HG03159 (cell line): ENCODE data around the gene TSPAN18.

Experiments used
- ATAC-seq: cut with Tn5 transposase; IDR thresholded peaks from one replicate; pipeline ENCODE4 v1.9.1; 2021; ENCODE audit warnings: mild to moderate bottlenecking, moderate library complexity; ENCODE audit not compliant: unreplicated experiment

The TSPAN18 gene

DNA sequence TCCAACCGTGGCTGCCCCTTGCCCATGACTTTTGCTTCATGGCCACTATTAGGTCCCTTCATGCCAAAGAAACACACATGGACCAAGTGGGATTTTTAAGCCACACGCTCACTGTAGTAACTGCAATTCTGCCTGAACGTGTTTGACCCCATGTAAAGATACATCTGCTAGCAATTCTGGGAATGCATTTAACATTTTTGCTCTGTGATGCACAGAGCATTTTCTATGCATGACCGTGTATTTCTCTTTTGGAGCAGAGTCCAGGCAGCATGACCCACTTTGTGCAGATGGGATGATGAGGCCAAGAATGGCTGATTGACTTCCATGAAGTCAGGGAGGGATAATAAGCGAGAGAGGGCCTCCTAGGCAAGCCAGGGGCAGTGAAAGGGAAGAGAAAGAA is 115.5 kb downstream of the TSPAN18 start:
- ATAC-seq: no peak

DNA sequence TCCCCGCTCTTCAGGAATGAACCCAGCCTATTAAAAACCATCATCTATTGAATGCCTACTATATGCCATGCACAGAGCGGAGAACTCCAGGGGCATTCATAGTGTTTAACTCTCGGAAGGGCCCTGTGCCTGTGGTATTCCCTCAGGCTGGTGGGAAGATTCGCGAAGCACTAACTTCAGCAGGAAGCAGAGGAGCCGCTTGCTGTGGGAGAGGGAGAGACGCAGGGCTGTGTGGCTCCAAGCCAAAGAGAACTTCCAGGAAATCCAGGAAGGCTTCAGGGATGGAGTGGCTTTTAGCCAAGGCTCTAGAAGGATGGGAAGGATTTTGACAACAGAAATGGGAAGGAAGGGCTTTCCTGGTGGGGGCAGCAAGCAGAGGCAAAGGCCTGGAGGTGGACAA is 120.1 kb downstream of the TSPAN18 start:
- ATAC-seq: no peak

DNA sequence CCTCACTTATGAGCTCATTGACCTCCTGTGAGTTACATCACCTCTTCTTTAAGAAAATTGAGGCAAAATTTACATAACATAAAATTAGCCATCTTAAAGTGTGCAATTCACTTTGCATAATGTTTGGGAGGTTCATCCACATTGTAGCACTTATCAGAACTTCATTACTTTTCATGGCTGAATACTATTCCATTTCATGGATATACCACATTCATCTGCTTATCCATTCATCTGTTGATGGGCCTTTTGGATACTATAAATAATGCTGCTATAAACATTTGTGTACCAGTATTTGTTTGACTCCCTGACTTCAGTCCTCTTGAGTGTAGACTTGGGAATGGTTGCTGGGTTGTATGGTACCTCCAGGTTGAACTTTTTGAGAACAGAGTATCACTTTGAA is 120.6 kb downstream of the TSPAN18 start:
- ATAC-seq: no peak

DNA sequence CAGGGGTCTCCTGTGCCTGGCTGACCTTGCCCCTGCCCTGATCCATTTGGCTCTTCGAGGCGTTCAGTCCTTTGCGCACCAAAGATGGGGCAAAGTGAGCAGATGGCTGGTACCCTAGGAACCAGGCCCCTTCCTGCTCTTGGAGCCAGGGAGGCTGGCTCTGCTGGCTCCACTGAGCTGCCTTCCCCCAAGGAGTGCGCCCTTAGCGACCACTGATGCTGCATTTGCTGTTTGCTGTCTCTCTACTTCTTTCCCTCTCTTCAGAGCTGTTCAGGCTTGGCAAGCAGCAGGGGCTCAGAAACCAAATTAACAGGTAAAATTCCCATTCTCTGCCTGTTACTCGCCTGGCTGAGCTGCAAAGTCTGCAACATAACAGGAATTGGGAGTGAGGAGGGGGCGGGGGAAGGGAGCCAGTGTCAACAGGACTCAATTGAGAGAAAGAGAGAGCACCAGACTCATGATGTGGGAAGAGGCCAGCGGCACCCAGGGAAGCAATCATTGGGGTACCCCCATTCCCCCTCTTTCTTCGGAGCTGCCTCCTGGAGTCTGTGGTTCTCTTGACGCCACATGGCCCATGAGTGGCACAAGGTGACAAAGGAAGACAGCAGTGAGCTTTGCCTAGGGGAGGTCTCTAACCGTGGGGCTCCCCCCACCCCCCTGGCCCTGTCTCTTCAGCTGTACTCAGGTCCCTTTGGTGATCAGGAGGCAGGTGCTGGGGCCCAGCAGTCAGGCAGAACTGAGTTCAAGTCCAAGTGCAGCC is 121.6 kb downstream of the TSPAN18 start:
- ATAC-seq: no peak

DNA sequence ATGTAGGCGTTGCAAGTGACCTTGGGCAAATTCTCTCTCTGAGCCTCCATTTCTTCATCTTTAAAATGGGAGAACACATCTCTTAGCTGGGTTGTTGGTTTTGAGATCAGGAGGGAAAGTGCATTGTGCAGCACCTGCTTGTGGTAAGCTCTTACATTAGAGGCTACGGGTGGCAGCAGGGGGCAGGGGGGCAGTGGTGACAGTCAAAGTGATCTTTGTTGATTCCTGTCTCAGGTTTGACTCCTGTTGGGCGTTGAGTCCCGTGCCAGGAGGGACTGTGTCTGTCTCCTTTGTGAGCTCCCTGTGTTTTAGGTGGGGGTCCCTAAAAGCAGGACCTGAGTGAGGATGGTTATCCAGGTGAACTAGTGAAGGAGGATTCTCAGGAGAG is 122.2 kb downstream of the TSPAN18 start:
- ATAC-seq: no peak

DNA sequence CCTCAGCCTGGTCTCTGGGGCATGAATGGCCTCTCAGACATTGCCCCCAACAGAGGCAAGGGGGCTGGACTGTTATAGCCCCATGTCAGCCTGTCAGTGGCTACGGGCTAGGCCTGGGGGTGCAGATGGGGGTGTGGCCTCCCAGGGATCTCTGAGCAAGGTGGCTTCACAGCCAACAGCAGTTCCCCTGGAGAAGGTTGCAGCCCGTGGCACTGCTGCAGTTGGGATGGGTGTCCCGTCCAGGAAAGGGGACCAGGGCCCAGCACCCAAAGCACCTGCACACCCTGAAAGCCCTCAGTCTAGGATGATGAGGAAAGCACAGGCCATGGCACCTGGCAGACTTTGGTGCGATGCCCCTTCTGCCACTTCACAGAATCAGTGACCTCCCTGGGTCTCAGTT is 122.7 kb downstream of the TSPAN18 start:
- ATAC-seq: no peak

DNA sequence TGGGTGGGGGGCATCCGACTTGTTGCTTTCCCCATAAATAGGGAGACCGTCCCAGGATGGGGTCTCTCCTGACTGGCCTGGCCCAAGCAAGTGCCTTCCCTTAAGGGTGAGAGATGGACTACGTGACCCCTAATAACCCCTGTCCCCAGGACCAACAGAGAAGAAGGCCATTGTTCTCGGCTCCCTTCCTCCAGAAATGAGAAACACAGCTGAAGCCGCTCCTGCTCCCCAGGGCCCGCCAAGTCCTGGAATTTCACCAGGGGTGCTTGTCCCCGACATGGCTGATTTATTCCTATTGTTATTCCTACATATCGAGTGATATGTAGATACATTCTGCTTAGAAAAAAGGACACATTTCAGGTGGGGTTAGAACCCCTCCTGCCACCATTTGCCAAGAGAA is 123.2 kb downstream of the TSPAN18 start:
- no peak for ATAC-seq

DNA sequence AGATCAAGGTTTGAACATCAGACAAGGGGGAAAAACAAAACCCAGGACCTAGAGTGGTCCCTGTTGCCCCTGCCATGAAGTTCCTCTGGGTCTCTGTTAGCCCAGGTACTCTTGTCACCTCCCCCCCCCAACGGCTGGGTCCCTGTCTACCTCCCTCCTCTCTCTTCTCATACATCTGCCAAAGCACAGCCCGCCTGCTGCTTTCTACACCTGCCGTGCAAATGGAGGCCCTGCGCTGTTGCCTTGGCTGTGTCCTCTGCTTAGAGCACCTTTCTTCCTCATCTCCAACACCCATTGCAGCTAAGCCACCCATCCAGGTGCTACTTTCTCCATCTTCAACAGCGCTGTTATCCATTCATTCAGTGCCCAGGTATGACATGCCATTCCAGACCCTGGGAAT is 124.7 kb downstream of the TSPAN18 start:
- ATAC-seq: no peak

DNA sequence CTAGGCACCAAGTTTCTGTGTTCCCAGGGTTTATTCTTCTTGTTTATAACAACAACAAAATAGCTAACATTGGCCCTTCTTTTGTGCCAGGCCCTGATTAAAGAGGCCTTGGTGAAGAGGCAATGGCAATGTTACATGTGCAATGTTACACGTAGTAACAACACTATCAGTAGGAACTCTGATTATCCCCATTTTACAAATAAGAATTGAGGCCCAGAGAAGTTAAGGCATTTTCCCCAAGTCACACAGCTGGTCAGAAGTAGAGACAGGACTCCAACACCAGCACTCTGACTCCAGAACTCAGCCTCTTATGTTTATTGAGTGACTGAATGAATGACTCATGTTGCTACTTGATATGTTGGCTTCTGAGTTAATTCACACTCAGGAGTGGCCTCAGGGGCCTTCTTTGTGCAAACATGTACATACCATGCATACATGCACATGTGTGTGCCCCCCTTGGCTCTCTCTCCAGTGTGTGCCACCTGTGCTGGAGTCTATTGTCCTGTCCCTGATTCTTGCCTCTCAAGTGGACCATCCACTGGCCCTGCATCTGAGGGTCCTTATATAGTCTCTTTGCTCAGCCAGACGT is 125.5 kb downstream of the TSPAN18 start:
- no peak for ATAC-seq

DNA sequence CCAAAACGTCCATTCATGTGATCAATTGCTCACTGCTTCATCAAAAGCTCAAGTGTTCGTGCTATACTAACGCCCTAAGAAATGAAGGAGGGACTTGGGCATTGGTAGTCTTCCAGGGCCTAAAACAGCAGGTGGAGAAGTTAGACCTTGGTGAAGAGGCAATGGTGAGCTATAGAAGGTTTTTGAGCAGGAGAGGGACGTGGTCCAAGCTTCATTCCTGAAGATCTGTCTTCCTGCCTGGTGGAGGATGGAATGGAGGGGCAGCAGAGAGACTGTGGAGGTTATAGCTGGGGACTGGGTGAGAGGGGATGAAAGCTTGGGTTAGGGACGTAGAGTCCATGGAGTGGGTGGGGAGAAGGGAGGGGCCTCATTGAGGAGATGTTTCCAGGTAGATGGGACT is 126.2 kb downstream of the TSPAN18 start:
- no peak for ATAC-seq

DNA sequence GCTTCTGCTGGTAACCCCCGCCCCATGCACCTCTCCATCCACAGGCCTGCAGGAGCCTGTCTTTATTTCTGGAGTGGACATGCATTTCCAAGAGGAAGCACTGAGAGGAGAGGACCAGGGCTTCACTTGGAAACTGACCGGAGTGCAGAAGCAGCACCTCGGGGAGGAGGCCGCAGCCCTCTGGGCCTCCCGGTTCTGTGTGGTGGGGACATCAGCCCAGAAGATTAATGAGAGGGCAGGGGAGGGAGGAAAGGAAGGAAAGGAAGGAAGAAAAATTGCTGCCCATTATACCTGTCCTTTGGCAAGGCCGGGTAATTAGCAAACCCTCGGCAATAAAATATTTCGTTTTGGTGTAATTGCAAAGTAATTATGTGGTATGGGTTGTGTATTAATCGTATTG is 126.9 kb downstream of the TSPAN18 start:
- ATAC-seq: no peak

DNA sequence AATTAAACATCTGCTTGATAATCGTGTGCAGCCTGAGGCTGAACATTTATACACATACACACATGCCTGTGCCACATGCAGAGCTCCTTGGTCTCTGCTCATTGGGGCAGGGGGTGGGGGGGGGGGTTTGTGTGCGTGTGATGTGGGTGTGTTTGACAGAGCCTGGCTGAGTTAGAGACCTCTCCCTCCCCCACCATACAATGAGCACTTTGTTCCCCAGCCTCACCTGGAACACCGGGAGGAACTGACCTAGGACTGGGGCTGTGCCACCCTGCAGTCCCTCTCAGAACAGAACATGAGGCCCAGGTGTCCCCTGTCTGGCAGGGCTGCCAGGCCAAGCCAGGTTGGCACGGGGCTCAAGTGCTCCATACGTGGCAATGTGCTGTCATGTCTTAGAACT is 127.3 kb downstream of the TSPAN18 start:
- no peak for ATAC-seq

DNA sequence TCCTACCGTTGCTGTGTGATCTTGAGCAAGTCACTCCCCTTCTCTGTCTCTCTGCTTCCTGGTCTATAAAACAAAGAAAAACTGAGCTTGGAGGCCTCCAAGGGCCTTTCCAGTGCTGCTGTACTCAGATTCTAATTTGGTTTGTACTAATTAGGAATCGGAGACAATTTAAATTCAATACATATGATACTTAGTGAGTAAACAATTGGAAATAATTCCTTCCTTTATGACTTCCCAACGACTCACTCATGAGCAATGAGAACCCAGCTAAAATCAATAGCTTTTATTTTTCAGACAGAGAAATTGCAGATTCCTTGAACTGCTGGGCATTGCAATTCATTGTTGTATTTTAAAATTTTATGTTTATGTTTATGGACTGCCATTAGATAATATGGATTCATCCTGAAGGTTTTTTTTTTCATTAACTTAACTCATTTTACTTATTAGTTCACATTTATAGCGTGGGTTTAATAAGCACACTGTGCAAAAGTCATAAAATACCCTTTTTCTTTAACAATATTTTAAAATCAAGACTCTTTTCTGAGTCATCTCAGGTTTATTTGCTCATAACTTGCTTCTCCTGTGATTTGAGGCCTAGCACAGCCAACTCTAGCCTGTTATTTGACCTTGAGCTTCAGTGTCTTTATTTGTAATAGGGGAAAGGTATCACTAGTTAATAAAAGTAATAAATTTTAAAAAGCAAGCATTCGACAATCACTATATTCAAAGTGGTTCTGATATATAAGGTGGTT is 128.2 kb downstream of the TSPAN18 start:
- ATAC-seq: no peak

DNA sequence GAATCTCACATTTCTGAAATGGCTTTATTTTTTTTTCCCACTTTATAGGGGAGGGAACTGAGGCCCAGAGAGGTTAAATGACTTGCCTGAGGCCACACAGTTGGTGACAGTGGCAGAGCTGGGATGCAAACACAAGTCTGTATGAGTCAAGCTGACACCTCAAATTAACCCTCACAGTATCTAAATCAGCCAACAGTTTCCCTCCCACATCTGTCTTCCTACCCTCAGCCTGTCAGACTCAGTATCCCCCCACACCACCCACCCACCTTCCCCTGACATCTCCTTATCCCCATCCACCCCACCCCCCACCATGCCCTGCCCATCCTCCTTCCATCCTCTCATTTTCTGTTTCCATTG is 128.7 kb downstream of the TSPAN18 start:
- no peak for ATAC-seq

DNA sequence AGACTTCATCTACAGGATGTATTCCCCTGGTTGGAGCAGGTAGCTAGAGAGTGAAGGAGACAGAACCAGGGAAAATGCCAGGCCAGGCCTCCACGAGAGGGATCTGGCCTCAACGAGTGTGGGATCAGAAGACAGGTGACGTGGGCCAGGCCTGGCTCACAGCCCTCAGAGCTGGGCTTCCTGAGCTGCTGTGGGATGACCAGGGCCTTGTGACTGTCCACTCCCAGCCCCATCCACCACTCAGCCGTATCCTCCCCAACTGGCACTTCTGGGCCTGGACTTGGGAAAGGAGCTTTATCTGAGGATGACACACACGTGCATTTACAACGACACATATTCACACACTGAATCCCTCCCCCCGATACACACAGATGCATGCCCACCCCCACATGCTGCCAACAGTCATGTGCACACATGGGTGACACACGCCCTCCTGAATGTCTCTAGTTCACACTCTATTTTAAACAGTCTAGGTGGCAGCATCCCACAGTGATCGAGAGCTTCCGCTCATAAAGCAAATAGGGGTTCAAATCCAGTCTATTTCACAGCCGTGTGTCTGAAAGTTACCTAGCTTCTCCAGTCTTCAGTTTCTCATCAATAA is 130.8 kb downstream of the TSPAN18 start:
- ATAC-seq: no peak

DNA sequence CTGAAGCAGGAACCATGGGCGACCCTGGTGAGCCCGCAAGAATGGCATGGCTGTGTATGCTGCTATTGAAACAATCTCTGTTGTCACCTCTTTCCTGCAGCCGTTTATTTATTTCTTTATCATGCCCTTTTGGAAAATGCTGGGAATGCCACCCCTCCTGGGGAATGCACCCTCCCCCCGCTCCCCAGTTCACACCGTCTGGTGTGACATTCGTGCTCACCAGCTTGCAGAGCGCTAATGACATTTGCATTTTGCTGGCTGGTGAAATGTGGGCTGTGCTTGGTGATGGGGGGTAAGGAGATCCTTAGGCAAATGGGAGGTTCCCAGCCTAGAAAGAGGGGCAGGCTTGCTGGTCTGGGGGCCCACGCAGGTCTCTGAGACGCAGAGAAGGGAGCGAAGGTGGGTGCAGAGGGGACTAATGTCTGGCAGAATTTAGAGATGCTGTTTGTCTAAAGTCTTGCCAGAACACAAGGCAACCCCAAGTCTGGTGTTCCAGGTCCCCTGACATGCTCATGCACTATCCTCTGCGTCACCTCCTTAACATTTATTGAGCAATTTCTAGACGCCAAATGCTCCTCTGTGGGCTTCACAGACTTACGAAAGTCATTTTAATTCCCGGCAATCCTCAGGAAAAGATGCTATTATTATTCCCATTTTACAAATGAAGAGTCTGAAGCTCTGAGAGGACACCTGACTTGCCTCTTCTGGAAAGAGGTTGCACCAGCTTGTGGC is 132.2 kb downstream of the TSPAN18 start:
- no peak for ATAC-seq

DNA sequence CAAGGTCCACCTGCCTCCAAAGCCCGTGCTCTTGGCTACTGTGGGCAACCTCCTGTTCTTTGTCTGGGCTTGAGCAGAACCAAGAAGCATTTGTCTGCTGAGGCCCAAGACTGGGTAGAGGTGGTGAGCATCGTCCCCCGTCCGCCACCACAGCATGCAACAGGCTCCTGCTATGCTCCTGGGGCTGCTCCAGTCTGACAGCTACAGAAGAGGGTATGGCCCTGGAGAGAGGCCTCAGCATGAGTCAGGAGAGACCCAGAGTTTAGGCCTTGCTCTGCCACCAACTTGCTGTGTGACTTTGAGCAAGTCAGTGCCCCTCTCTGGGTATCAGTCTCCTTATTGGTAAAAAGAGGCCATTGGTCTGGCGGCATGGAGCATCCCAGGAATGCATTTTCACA is 132.8 kb downstream of the TSPAN18 start:
- no peak for ATAC-seq

DNA sequence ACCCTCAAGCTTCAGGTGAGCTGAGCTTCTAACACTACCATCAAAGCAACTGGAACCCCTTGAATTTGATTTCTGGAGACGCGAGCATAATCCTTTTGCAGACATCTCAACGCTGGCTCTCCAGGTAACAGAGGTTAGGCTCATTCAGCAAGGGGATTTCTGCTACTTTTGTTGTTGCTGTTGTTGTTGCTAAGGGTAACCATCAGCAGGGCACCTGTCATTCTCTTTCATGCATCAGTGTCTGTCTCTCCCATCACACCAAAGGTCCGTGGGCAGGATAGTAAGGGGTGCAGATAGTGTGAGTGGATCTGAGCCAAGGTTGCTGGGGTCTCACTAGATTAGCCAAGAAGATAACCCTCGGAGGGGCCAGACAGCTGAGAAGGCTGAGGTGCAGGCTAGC is 133.6 kb downstream of the TSPAN18 start:
- no peak for ATAC-seq

DNA sequence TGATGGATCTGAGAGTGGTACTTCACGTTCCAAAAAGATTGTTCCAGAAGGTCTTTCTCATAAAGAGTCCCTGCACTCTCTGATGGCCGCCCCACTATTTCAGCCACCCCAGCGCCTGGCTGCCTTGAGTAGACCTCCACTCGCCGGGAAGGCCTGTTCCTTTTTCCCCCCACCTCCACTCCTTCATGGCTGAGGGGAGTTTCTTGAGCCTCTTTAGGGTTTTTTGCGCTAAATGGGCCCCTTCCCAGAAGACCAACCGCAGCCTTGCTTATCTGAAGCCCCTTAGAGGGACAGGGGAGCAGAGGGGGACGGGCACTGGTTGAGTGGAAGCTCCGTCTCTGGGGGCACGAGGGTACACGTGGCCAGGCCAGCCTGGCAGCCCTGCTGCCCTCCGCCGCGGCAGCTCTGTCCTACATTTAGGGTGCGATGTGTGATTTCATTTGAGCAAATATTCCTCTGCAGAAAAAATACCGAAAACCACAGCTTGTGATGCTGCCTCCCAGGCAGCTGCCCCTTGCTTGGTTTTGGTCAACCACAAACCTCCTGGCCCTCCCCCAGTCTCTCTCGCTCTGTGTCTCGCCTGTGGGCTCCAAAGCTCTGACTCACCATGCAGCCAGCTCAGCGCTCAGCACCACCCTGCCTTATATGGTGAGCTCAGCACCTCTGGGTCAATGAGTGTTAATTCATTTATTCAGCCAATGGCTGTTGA is 135.2 kb downstream of the TSPAN18 start:
- peak; percentile 99 for ATAC-seq

DNA sequence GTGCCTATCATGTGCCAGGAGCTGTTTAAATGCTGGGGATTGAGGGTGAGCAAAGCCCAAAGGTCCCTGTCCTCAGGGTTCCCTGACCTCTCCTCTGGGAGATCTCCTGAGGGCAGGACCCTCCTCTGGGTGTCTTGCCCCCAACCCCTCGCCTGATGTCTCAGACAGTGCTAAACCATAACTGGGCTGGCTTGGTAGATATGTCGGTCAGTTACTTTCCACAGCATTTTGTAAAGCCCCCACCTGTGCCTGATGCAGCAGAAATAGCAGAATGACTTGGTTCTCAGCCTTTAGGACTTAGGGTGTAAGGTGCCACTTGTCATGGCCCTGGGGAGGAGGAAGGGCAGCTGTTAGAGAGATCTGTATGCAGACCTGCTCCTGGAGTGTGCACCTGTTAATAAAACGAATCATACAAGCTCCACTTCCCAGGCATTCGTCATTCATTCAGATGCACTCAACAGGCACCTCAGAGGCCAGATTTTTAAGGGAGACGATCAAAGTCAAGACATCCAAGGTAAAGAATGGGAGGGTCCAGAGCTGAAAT is 135.9 kb downstream of the TSPAN18 start:
- ATAC-seq: no peak
